SJCRH30 (cell line): ENCODE results near the gene PAPOLA. TPM values are rescaled to one million over a fixed set of nuclear protein-coding genes. Genes with fewer than 3 reads are reported as not detected.

Experiments used
- DNase-seq, 2 experiments: peaks; one replicate each; pipeline ENCODE4 v3.0.0-alpha.2; 2015 to 2020
- H3K27ac ChIP-seq: fragments of 250-450 bp; sonication (Bioruptor Pico); 2 replicates; pipeline ENCODE4 v1.5.1; 2020; ENCODE audit warnings: mild to moderate bottlenecking, moderate library complexity
- H3K27me3 ChIP-seq: fragments of 250-450 bp; sonication (Bioruptor Pico); 2 replicates; pipeline ENCODE4 v1.5.1; 2020; ENCODE audit warnings: mild to moderate bottlenecking, moderate library complexity
- H3K36me3 ChIP-seq: fragments of 250-450 bp; sonication (Bioruptor Pico); 2 replicates; pipeline ENCODE4 v1.5.1; 2020; ENCODE audit warnings: mild to moderate bottlenecking, moderate library complexity
- H3K4me1 ChIP-seq: fragments of 250-450 bp; sonication (Bioruptor Pico); 2 replicates; pipeline ENCODE4 v1.5.1; 2020; ENCODE audit warnings: mild to moderate bottlenecking, moderate library complexity
- H3K4me3 ChIP-seq: fragments of 250-450 bp; sonication (Bioruptor Pico); 2 replicates; pipeline ENCODE4 v1.5.1; 2020; ENCODE audit warnings: mild to moderate bottlenecking, moderate library complexity
- H3K9me3 ChIP-seq: fragments of 250-450 bp; sonication (Bioruptor Pico); replicated peaks from 2 replicates; pipeline ENCODE4 v1.5.1; 2020; ENCODE audit warnings: mild to moderate bottlenecking, moderate library complexity
- total RNA-seq: library from RNA; depleted of rRNA; stranded (reverse); fragments of >200 nt; shearing (Covaris generic); gene quantifications from 2 replicates; pipeline ENCODE4 v1.2.3, GENCODE V29; 2014

The PAPOLA gene
- total RNA-seq, 1 experiment from 2014 or later, result 177 TPM

DNA sequence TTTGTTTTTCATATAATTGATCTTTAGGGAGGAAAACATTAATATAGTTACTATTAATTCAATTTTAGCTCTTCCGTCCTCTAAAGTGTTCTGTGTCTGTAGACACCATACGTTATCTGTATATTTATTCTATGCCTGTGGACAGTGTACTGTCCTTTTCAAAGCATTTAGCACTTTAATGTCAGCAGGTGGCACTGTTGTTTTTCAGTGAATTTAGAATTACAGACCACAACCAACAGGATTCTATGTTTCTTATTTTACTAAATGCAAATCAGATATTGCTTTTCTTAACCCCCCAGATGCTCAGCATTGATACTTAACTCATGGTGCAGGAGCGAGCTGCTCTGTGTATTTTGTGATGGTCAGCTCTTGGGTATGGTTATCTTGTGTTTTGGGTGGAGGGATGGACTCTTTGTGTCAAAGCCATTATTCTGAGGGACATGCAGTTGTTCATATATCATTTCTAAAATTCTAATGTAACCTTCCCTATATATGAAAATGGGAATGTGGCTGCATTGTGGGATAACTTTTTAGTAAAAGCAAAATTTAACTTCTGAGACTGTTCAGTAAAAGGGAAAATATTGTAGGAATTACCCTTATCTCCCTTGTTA lies 65.2 kb downstream of the PAPOLA start:
- Histone ChIP-seq H3K9me3 (no peaks in the 10 kb centered on the region), H3K4me1 (no peaks in the 10 kb centered on the region), H3K27ac (no peak overlapping the region), H3K27me3 (no peaks in the 10 kb centered on the region), H3K36me3 (peaks cover 16% of the 10 kb centered on the region), H3K4me3 (no peak overlapping the region)
- DNase-seq, result peak in 1 of 2 experiments; percentile 38

DNA sequence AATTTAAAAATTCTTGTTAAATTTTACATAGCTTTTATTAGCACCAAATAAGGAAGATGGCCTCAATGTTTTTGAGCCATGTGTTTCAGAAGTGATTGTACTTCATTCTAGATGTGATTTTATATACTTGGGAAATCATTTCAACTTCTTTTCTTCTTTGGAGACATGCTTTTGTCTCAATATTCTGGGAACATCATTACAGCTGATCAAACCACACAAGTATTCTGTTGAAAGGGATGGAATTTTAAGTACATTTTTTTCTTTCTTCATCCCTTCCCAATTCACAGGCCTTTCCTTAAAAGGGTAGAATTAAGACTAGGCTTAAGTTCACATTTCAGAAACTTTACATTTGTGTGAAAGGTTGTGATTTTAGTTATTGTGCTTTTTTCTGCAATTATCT lies 66.4 kb downstream of the PAPOLA start:
- Histone ChIP-seq H3K27me3 (no peaks in the 10 kb centered on the region), H3K36me3 (peaks cover 10% of the 10 kb centered on the region), H3K9me3 (no peaks in the 10 kb centered on the region), H3K4me3 (no peak overlapping the region), H3K27ac (no peak overlapping the region), H3K4me1 (no peaks in the 10 kb centered on the region)
- DNase-seq, result no peak

GRCh38 chr14:96571311-96571710 lies 69.1 kb downstream of the PAPOLA start:
- no peak for DNase-seq
- Histone ChIP-seq H3K9me3 (no peaks in the 10 kb centered on the region), H3K36me3 (0 out of 2 replicates have a peak, but pooled peaks cover under 1% of the 10 kb centered on the region), H3K27me3 (no peaks in the 10 kb centered on the region), H3K27ac (no peak overlapping the region), H3K4me1 (no peaks in the 10 kb centered on the region), H3K4me3 (no peak overlapping the region)

DNA sequence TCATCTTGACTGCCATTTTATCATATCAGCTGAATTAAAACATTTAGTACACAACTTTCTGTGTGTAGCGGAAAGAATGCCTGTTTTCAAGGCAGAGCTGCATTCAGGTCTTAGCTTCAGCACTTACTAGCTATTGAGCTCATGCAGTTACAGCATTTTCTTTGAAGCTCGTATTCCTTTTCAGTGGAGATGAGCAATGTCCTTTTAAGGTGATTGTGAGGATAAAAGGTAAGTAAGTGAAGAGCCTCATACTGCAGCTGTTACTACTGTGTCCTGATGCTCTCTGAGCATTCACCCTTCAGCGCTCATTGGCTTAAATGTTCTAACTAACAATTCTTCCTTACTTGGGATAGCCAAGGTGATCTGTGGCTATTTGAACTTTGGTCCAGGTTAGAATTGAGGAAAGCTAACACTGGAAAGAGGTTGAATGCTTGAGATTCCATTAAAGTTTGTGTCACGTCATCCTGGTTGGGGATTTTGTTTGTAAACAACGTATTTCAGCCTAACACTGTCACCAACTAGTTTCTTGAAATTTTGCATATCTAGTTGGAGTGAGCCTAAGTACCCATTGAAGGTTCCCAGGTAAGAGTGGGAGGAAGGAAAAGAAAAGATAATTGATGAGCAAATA lies 71.4 kb downstream of the PAPOLA start:
- no peak overlapping the region for H3K27ac ChIP-seq
- DNase-seq, result no peak
- H3K9me3 ChIP-seq, result no peaks in the 10 kb centered on the region
- H3K4me1 ChIP-seq, result peaks cover 9% of the 10 kb centered on the region; the same call in 1 of the 2 replicates
- H3K36me3 ChIP-seq, result no peaks in the 10 kb centered on the region
- H3K27me3 ChIP-seq, result no peaks in the 10 kb centered on the region
- no peak overlapping the region for H3K4me3 ChIP-seq

- Histone ChIP-seq H3K4me1 (peaks cover 9% of the 10 kb centered on the region; the same call in 1 of the 2 replicates), H3K27me3 (no peaks in the 10 kb centered on the region), H3K9me3 (no peaks in the 10 kb centered on the region), H3K4me3 (no peak overlapping the region), H3K36me3 (no peaks in the 10 kb centered on the region), H3K27ac (no peak overlapping the region)
- DNase-seq, result no peak
These were observed 72.0 kb downstream of the PAPOLA start for GRCh38 chr14:96574171-96574632.

- H3K36me3 ChIP-seq, result no peaks in the 10 kb centered on the region
- peaks cover 9% of the 10 kb centered on the region; the same call in 1 of the 2 replicates for H3K4me1 ChIP-seq
- DNase-seq, result peak in 1 of 2 experiments; percentile 33
- H3K27me3 ChIP-seq, result no peaks in the 10 kb centered on the region
- H3K4me3 ChIP-seq, result no peak overlapping the region
- no peak overlapping the region for H3K27ac ChIP-seq
- H3K9me3 ChIP-seq, result no peaks in the 10 kb centered on the region
These were observed 72.8 kb downstream of the PAPOLA start for GRCh38 chr14:96574633-96575632.

DNA sequence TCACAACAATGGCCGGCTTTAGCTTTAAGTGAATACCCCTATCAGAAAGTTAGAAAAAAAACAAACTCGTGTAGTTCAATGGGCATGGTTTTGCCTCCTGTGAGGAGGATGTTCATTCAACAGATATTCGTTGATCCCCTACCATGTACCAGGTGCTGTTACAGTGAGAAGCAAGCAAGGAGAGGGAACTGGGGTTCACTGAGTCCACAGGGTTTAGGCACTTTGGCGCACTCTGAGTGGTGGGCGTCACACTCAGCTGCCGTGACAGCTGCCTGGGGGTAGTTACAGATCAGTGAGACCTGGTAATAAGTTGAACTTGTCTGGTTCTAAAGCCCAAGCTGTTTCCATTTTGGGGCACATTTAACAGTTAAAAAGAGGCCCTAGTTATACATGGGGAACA lies 74.2 kb downstream of the PAPOLA start:
- DNase-seq, result no peak
- H3K27ac ChIP-seq, result no peak overlapping the region

DNA sequence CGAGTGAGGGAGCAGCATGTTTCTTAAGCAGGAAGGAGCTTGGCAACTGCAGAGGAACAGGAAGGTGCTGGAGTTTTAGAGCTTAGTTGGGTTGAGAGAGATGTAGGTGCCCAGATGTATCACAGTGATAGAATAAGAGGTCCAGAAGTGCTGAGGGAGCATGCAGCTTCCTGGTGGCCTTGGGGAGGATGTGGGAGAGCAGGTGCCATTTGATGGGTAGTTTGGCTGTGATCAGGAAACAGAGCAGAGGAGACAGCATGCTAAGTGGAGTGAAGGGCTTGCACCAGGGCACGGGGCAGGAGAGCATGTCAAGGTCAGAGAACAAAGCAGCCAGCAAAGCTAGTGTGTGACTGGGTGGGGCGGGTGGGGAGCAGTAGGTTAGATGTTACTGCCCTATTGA lies 74.8 kb downstream of the PAPOLA start:
- Histone ChIP-seq H3K27ac (no peak overlapping the region), H3K4me3 (no peak overlapping the region), H3K27me3 (no peaks in the 10 kb centered on the region), H3K36me3 (no peaks in the 10 kb centered on the region), H3K9me3 (no peaks in the 10 kb centered on the region), H3K4me1 (peaks cover 9% of the 10 kb centered on the region; the same call in 1 of the 2 replicates)
- DNase-seq, result peak in 1 of 2 experiments; percentile 21

More for the DNA sequence above, 74.2 kb downstream of the PAPOLA start:
- Histone ChIP-seq H3K27me3 (no peaks in the 10 kb centered on the region), H3K36me3 (no peaks in the 10 kb centered on the region), H3K4me1 (peaks cover 9% of the 10 kb centered on the region; the same call in 1 of the 2 replicates), H3K9me3 (no peaks in the 10 kb centered on the region), H3K4me3 (no peak overlapping the region)

GRCh38 chr14:96578619-96579018 lies 76.4 kb downstream of the PAPOLA start:
- Histone ChIP-seq H3K36me3 (no peaks in the 10 kb centered on the region), H3K27ac (no peak overlapping the region), H3K27me3 (no peaks in the 10 kb centered on the region), H3K4me1 (peaks cover 9% of the 10 kb centered on the region; the same call in 1 of the 2 replicates), H3K9me3 (no peaks in the 10 kb centered on the region), H3K4me3 (no peak overlapping the region)
- no peak for DNase-seq

GRCh38 chr14:96579358-96579757 lies 77.2 kb downstream of the PAPOLA start:
- Histone ChIP-seq H3K9me3 (no peaks in the 10 kb centered on the region), H3K4me1 (peaks cover 9% of the 10 kb centered on the region; the same call in 1 of the 2 replicates), H3K4me3 (no peak overlapping the region), H3K27ac (no peak overlapping the region), H3K27me3 (no peaks in the 10 kb centered on the region), H3K36me3 (no peaks in the 10 kb centered on the region)
- no peak for DNase-seq

DNA sequence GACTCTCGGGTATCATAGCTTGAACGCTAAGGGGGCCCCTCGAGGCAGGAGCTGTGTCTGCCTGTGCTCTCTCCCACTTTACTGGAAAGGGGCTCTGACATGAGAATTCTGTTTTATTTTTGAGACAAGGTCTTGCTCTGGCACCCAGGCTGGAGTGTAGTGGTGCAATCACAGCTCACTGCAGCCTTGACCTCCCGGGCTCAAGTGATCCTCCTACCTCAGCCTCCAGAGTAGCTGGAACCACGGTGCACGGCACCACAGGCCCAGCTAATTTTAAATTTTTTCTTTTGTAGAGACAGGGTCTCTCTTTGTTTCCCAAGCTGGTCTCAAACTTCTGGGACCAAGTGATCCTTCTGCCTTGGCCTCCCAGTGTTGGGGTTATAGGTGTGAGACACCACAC lies 77.7 kb downstream of the PAPOLA start:
- Histone ChIP-seq H3K27me3 (no peaks in the 10 kb centered on the region), H3K4me1 (peaks cover 9% of the 10 kb centered on the region; the same call in 1 of the 2 replicates), H3K4me3 (no peak overlapping the region), H3K9me3 (no peaks in the 10 kb centered on the region), H3K27ac (no peak overlapping the region), H3K36me3 (no peaks in the 10 kb centered on the region)
- DNase-seq, result no peak

DNA sequence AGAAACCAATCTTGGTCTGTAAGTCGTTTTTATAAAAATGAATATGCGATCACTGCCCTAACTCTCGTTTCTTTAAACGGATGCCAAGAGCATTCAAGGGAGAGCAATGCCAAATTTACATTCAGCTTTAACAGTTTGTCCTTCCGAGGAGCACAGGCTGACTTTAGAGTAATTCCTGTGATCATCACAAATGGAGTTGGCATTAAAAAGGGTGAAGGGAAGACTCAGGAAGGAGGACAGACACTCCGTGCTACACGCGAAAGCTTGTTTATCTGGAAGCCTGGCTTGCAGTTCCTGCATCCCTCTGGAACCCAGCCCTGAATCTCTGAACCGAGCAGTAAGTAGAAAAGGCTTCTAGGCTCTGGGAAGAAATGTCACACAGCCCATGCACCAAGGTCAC lies 78.4 kb downstream of the PAPOLA start:
- no peak overlapping the region for H3K27ac ChIP-seq
- no peaks in the 10 kb centered on the region for H3K36me3 ChIP-seq
- H3K4me1 ChIP-seq, result peaks cover 9% of the 10 kb centered on the region; the same call in 1 of the 2 replicates
- no peaks in the 10 kb centered on the region for H3K27me3 ChIP-seq
- H3K4me3 ChIP-seq, result no peak overlapping the region
- DNase-seq, result no peak
- H3K9me3 ChIP-seq, result no peaks in the 10 kb centered on the region

GRCh38 chr14:96581026-96581425 lies 78.8 kb downstream of the PAPOLA start:
- Histone ChIP-seq H3K36me3 (no peaks in the 10 kb centered on the region), H3K27me3 (no peaks in the 10 kb centered on the region), H3K4me3 (no peak overlapping the region), H3K4me1 (peaks cover 9% of the 10 kb centered on the region; the same call in 1 of the 2 replicates), H3K9me3 (no peaks in the 10 kb centered on the region), H3K27ac (no peak overlapping the region)
- DNase-seq, result no peak

GRCh38 chr14:96581902-96582301 lies 79.7 kb downstream of the PAPOLA start:
- Histone ChIP-seq H3K27ac (no peak overlapping the region), H3K4me3 (no peak overlapping the region)
- no peak for DNase-seq

More at GRCh38 chr14:96581902-96582301, 79.7 kb downstream of the PAPOLA start:
- Histone ChIP-seq H3K9me3 (no peaks in the 10 kb centered on the region), H3K36me3 (no peaks in the 10 kb centered on the region), H3K27me3 (no peaks in the 10 kb centered on the region), H3K4me1 (peaks cover 6% of the 10 kb centered on the region; the same call in 1 of the 2 replicates)
